HG02798 (cell line): ENCODE measurements around the gene SLC9A3.

Source experiments
- ATAC-seq: cut with Tn5 transposase; IDR thresholded peaks from one replicate; pipeline ENCODE4 v1.9.1; 2021; ENCODE audit warnings: mild to moderate bottlenecking; ENCODE audit not compliant: unreplicated experiment, poor library complexity

The SLC9A3 gene

GRCh38 chr5:466661-467310 lies 57.5 kb downstream of the SLC9A3 start:
- ATAC-seq, result no peak

GRCh38 chr5:465591-466403 lies 58.5 kb downstream of the SLC9A3 start:
- ATAC-seq, result no peak

GRCh38 chr5:464843-465590 lies 59.2 kb downstream of the SLC9A3 start:
- no peak for ATAC-seq

- no peak for ATAC-seq
Observed at GRCh38 chr5:464446-464842, 59.8 kb downstream of the SLC9A3 start.

GRCh38 chr5:463952-464351 lies 60.3 kb downstream of the SLC9A3 start:
- ATAC-seq, result no peak

- no peak for ATAC-seq
Observed at GRCh38 chr5:463301-463700, 60.9 kb downstream of the SLC9A3 start.

GRCh38 chr5:462051-462481 lies 62.2 kb downstream of the SLC9A3 start:
- no peak for ATAC-seq

GRCh38 chr5:460273-460625 lies 64.0 kb downstream of the SLC9A3 start:
- no peak for ATAC-seq

- ATAC-seq, result no peak
Observed at GRCh38 chr5:459562-460272, 64.5 kb downstream of the SLC9A3 start.

GRCh38 chr5:458547-459353 lies 65.5 kb downstream of the SLC9A3 start:
- peak; percentile 57 for ATAC-seq

GRCh38 chr5:457195-457961 lies 66.9 kb downstream of the SLC9A3 start:
- no peak for ATAC-seq

GRCh38 chr5:456351-457194 lies 67.7 kb downstream of the SLC9A3 start:
- no peak for ATAC-seq

- no peak for ATAC-seq
Observed at GRCh38 chr5:455806-456205, 68.4 kb downstream of the SLC9A3 start.

GRCh38 chr5:454936-455335 lies 69.3 kb downstream of the SLC9A3 start:
- no peak for ATAC-seq

GRCh38 chr5:453725-454481 lies 70.3 kb downstream of the SLC9A3 start:
- ATAC-seq, result no peak

GRCh38 chr5:452978-453710 lies 71.1 kb downstream of the SLC9A3 start:
- no peak for ATAC-seq
